A673 (cell line): ENCODE measurements around the gene TPM3.

ENCODE experiments used
- EZH2 ChIP-seq: fragments of 200-600 bp; sonication (generic); IDR thresholded peaks from 2 replicates; pipeline ENCODE4 v1.6.1; 2017; ENCODE audit warnings: borderline replicate concordance, low read depth, mild to moderate bottlenecking, mixed read lengths, antibody characterized with exemption, low read length; ENCODE audit not compliant: poor library complexity, severe bottlenecking
- TF ChIP-seq, protein P1 (sequence below): fragments of 300-800, 200-600 bp; sonication (generic); conservative IDR thresholded peaks from 2 replicates; pipeline ENCODE4 v1.5.1; 2017; ENCODE audit warnings: low read depth, mild to moderate bottlenecking, antibody characterized with exemption, low read length, moderate library complexity, mixed read lengths

DNA sequence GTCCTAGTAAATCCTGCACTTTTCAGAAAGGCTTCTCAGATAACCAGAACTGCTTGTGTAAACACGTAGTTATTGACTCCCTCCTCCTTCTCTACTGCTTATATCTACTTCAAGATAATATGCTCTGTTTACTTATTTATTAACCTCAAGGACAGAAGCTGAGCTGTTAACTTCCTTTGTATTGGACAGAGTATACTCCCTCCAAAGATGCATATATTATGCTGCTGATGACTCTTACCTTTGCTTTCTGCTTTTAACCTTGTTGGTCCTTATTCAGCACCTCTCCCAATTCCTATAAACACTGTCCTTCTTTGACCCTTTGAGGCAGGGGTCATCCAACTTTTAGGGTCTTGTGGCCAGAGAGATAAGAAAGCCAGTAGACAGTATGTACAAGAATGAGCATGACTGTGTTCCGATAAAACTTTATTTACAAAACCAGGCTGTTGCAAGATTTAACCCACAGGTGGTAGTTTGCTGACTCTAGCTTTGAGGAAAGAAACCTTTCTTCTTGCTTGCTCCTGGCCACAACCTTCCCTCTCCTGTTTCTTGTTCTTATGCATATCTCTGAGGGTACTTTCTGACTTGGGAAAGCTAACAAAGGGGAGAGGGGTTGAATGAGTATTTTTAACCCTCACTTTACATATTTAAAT, 4.9 kb downstream of the TPM3 start:
- no peak for TF ChIP-seq EZH2
- TF ChIP-seq, protein P1, sequence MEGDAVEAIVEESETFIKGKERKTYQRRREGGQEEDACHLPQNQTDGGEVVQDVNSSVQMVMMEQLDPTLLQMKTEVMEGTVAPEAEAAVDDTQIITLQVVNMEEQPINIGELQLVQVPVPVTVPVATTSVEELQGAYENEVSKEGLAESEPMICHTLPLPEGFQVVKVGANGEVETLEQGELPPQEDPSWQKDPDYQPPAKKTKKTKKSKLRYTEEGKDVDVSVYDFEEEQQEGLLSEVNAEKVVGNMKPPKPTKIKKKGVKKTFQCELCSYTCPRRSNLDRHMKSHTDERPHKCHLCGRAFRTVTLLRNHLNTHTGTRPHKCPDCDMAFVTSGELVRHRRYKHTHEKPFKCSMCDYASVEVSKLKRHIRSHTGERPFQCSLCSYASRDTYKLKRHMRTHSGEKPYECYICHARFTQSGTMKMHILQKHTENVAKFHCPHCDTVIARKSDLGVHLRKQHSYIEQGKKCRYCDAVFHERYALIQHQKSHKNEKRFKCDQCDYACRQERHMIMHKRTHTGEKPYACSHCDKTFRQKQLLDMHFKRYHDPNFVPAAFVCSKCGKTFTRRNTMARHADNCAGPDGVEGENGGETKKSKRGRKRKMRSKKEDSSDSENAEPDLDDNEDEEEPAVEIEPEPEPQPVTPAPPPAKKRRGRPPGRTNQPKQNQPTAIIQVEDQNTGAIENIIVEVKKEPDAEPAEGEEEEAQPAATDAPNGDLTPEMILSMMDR = no peak
